ENCODE measurements around the gene COPB1. TPM values are rescaled to one million over a fixed set of nuclear protein-coding genes. Genes with fewer than 3 reads are reported as not detected.

Gene COPB1
- total RNA-seq, 1 donor from 2014 or later, result 135 TPM

DNA sequence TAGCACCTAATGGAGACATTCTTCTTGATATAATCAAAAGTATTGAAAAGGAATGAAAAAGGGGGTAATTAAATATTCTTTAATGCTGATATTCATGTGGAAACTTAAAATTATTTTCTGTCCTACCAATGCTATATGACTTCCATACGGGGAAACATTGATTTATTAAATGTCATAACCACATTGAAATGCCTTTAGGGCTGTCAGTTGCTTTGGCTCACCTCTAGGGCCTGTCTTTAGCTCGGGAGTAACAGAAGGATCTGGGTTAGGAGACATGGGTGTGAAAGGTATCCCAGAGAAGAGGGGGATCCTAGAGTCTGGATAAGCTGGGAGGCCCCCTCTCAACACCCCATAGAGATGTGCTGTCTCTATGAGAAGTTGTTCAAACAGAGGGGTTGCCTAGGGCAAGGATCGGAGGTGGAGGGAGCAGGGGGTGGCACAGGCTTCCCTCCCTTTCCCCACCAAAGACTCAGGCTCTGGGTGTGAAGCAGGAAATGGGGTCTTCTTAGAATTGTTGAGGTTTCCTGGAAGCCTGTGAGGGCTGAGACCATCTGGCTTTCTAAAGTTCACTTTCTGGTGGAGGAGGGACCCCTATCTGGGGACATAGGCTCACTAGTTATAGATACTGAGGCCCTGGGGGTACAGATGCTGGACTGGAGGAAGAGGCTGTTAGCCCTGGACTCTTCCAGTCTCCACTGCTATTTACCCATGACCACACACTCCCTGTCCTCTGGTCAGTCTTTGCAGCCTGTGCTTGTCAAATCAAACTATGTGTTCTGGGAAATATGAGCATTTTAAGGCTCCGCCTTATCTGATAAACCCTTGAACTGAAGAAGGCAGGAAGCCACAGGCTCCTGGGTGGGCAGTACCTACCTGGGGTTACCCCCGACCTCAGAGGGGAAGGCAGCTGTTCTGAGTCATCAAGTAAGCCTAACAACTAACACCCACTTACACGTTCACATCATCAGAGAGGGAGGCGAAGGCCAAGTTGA, 84.8 kb downstream of the COPB1 start:
- Mint-ChIP-seq H3K27me3 (ENCODE audit: unreplicated experiment) (no peaks in the 10 kb centered on the region), H3K9me3 (ENCODE audit: unreplicated experiment) (no peaks in the 10 kb centered on the region), H3K4me3 (ENCODE audit: unreplicated experiment) (no peak overlapping the region), H3K27ac (ENCODE audit: unreplicated experiment) (peak overlapping the region; percentile 56), H3K36me3 (ENCODE audit: unreplicated experiment) (no peaks in the 10 kb centered on the region), H3K4me1 (ENCODE audit: unreplicated experiment) (peaks cover 75% of the 10 kb centered on the region)
- DNase-seq (ENCODE audit: extremely low spot score, unreplicated experiment), result no peak
- TF ChIP-seq, protein P1, sequence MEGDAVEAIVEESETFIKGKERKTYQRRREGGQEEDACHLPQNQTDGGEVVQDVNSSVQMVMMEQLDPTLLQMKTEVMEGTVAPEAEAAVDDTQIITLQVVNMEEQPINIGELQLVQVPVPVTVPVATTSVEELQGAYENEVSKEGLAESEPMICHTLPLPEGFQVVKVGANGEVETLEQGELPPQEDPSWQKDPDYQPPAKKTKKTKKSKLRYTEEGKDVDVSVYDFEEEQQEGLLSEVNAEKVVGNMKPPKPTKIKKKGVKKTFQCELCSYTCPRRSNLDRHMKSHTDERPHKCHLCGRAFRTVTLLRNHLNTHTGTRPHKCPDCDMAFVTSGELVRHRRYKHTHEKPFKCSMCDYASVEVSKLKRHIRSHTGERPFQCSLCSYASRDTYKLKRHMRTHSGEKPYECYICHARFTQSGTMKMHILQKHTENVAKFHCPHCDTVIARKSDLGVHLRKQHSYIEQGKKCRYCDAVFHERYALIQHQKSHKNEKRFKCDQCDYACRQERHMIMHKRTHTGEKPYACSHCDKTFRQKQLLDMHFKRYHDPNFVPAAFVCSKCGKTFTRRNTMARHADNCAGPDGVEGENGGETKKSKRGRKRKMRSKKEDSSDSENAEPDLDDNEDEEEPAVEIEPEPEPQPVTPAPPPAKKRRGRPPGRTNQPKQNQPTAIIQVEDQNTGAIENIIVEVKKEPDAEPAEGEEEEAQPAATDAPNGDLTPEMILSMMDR (IDR thresholded peaks at IDR 0.05), result no peak

DNA sequence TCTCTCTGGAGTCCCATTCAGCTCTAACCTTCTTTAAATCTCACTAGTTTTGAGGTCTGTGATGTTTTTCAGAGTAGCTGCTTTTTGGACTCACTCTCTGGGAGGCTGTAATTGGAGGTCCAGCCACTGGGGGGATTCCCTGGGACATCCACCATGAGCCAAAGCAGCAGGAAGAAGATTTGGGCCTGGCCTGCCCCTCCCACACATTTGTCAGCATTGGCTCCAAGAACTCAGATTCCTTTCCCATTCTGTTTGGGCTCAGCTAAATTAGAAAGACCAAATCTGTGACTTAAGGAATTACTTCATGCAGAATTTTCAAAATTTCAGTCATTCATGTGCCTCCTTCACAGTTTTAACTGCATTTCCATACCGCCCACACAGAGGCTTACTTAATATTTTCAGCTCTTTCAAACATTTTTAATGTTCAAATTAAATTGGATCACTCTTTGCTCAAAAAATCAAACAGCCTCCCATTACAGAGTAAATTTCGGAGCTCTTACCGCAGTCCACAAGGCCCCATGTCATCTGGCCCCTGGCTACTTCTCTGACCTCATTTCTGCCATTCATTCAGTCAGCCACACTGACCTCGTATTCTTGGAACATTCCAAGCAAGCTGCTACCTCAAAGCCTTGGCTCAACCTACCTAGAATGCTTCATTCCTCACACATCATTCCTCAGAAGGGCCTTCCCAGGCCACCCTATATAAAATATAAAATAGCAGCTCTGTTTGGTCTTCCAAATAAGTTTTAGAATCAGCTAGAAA, 86.1 kb downstream of the COPB1 start:
- H3K4me1 Mint-ChIP-seq (ENCODE audit: unreplicated experiment), result peaks cover 63% of the 10 kb centered on the region

DNA sequence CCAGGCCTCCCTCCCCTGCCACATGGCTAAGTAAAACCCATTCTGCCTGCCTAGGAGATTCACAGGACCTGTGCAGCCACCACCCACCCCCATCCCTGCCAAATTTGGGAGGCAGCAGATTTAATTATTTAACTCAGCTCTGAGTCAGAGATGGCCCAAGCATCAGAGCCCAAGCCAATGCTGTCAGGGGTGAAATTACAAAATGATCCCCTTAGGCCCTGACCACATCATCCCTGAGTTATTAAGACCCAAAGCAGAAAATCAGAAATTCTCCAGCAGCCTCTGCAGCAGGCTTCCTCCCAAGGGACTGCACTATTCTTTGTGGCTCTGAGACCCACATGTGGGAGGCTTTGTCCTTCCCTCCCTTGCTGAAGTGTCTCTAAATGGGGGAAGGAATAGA, 87.8 kb downstream of the COPB1 start:
- TF ChIP-seq, protein P1 (IDR thresholded peaks at IDR 0.05), result no peak
- Mint-ChIP-seq H3K36me3 (ENCODE audit: unreplicated experiment) (no peaks in the 10 kb centered on the region), H3K9me3 (ENCODE audit: unreplicated experiment) (no peaks in the 10 kb centered on the region), H3K27me3 (ENCODE audit: unreplicated experiment) (no peaks in the 10 kb centered on the region), H3K4me1 (ENCODE audit: unreplicated experiment) (peaks cover 50% of the 10 kb centered on the region), H3K4me3 (ENCODE audit: unreplicated experiment) (no peak overlapping the region), H3K27ac (ENCODE audit: unreplicated experiment) (peak overlapping the region; percentile 77)
- DNase-seq (ENCODE audit: extremely low spot score, unreplicated experiment), result peak; percentile 63

More for the DNA sequence above, 86.1 kb downstream of the COPB1 start:
- DNase-seq (ENCODE audit: extremely low spot score, unreplicated experiment), result no peak
- no peak overlapping the region for H3K4me3 Mint-ChIP-seq (ENCODE audit: unreplicated experiment)
- H3K27ac Mint-ChIP-seq (ENCODE audit: unreplicated experiment), result peak overlapping the region; percentile 88
- TF ChIP-seq, protein P1 (IDR thresholded peaks at IDR 0.05), result peak; percentile 42
- H3K9me3 Mint-ChIP-seq (ENCODE audit: unreplicated experiment), result no peaks in the 10 kb centered on the region
- H3K36me3 Mint-ChIP-seq (ENCODE audit: unreplicated experiment), result no peaks in the 10 kb centered on the region
- H3K27me3 Mint-ChIP-seq (ENCODE audit: unreplicated experiment), result no peaks in the 10 kb centered on the region

- no peaks in the 10 kb centered on the region for H3K36me3 Mint-ChIP-seq (ENCODE audit: unreplicated experiment)
- no peaks in the 10 kb centered on the region for H3K9me3 Mint-ChIP-seq (ENCODE audit: unreplicated experiment)
- no peak overlapping the region for H3K27ac Mint-ChIP-seq (ENCODE audit: unreplicated experiment)
- H3K4me1 Mint-ChIP-seq (ENCODE audit: unreplicated experiment), result peaks cover 45% of the 10 kb centered on the region
- DNase-seq (ENCODE audit: extremely low spot score, unreplicated experiment), result peak; percentile 48
- H3K27me3 Mint-ChIP-seq (ENCODE audit: unreplicated experiment), result no peaks in the 10 kb centered on the region
- TF ChIP-seq, protein P1 (IDR thresholded peaks at IDR 0.05), result no peak
- no peak overlapping the region for H3K4me3 Mint-ChIP-seq (ENCODE audit: unreplicated experiment)
Observed at GRCh38 chr11:14409891-14410290, 89.7 kb downstream of the COPB1 start.

DNA sequence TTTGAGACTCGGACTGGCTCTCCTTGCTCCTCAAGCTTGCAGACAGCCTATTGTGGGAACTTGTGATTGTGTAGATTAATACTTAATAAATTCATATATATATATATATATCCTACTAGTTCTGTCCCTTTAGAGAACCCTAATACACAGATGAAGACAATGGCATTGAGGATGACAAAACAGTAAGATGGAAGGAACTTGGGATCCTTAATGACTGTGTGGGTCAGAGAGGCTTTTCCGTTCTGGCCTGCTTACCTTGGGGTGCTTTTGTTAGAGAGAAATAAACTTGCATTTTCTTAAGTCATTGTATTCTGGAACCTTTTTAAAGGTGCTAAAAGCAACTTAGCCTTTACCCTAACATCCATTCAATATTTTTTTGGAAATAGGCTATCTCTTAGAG, 91.0 kb downstream of the COPB1 start:
- Mint-ChIP-seq H3K36me3 (ENCODE audit: unreplicated experiment) (no peaks in the 10 kb centered on the region), H3K4me3 (ENCODE audit: unreplicated experiment) (no peak overlapping the region), H3K4me1 (ENCODE audit: unreplicated experiment) (peaks cover 34% of the 10 kb centered on the region), H3K9me3 (ENCODE audit: unreplicated experiment) (no peaks in the 10 kb centered on the region), H3K27ac (ENCODE audit: unreplicated experiment) (no peak overlapping the region), H3K27me3 (ENCODE audit: unreplicated experiment) (no peaks in the 10 kb centered on the region)
- no peak for DNase-seq (ENCODE audit: extremely low spot score, unreplicated experiment)
- TF ChIP-seq, protein P1 (IDR thresholded peaks at IDR 0.05), result no peak

All from osteocyte (in vitro differentiated cells).